ENCODE measurements around the gene NFE2L1. TPM values are rescaled to one million over a fixed set of nuclear protein-coding genes. Genes with fewer than 3 reads are reported as not detected.
"Not testable (repeated sequence)": the region's sequence is repeated elsewhere in the genome, so short reads cannot be mapped to it uniquely, and the experiment has no call there.

Gene NFE2L1
- total and polyA plus RNA-seq, 8 donors = 27.4 to 74.0 (median 44.5) TPM

GRCh38 chr17:48074322-48075081 lies 26.3 kb downstream of the NFE2L1 start:
- 62 to 68% methylated on average over 7 of the region's 7 CpGs for WGBS, 2 donors
- peak in 5 of 6 donors; percentile 65 to 80 (median 70) for DNase-seq
- FAIRE-seq = no peak
- peak; percentile 49 to 72 (median 60) for TF ChIP-seq CTCF (IDR thresholded peaks at IDR 0.05)
- H3K4me1 ChIP-seq = peaks cover 0 to 5% (median 0%) of the 10 kb centered on the region in 3 donors
- no peak overlapping the region for H3K27ac ChIP-seq
- intact Hi-C loops (cut with DNase I) = loop anchor here in 2 of 3 donors (5.0 to 10.0 kb wide), 2 partner anchors 47 to 60 kb away; no protein-coding TSS in a partner anchor
- no peak overlapping the region for H3K4me3 ChIP-seq
- H3K9me3 ChIP-seq = no peaks in the 10 kb centered on the region
- H3K36me3 ChIP-seq = peaks cover 0 to 6% (median 3%) of the 10 kb centered on the region in 3 donors
- no peaks in the 10 kb centered on the region for H3K27me3 ChIP-seq
- ATAC-seq = peak; percentile 81 to 98 (median 94)

- ATAC-seq = not testable (repeated sequence)
Observed at GRCh38 chr17:48077152-48077551, 29.0 kb downstream of the NFE2L1 start.

GRCh38 chr17:48081858-48082257 lies 33.7 kb downstream of the NFE2L1 start:
- no peak for FAIRE-seq

More at GRCh38 chr17:48077152-48077551, 29.0 kb downstream of the NFE2L1 start:
- not testable (repeated sequence) for H3K4me3 ChIP-seq, H3K36me3 ChIP-seq, H3K27me3 ChIP-seq, H3K4me1 ChIP-seq, H3K27ac ChIP-seq, DNase-seq, FAIRE-seq, H3K9me3 ChIP-seq
- 87 to 96% methylated on average over 9 to 10 of the region's 10 CpGs for WGBS, 2 donors
- intact Hi-C loops (cut with DNase I) = loop anchor here in 2 of 3 donors (5.0 to 10.0 kb wide), 2 partner anchors 50 to 58 kb away; no protein-coding TSS in a partner anchor

GRCh38 chr17:48084932-48085331 lies 36.8 kb downstream of the NFE2L1 start:
- ATAC-seq = no peak
- WGBS, 2 donors = 38 to 45% methylated on average over 2 of the region's 2 CpGs
- FAIRE-seq = no peak
- H3K27ac ChIP-seq = no peak overlapping the region
- no peak for TF ChIP-seq CTCF (IDR thresholded peaks at IDR 0.05)
- no peaks in the 10 kb centered on the region for H3K36me3 ChIP-seq
- peaks cover 0 to 8% (median 7%) of the 10 kb centered on the region in 3 donors for H3K4me1 ChIP-seq
- DNase-seq = no peak
- intact Hi-C loops (cut with DNase I) = loop anchor here in 1 of 3 donors (5.0 kb wide), 1 partner anchor 47 kb away; no protein-coding TSS in a partner anchor
- no peaks in the 10 kb centered on the region for H3K9me3 ChIP-seq
- H3K4me3 ChIP-seq = no peak overlapping the region
- H3K27me3 ChIP-seq = no peaks in the 10 kb centered on the region

More at GRCh38 chr17:48081858-48082257, 33.7 kb downstream of the NFE2L1 start:
- H3K36me3 ChIP-seq = no peaks in the 10 kb centered on the region
- H3K4me1 ChIP-seq = peaks cover 0 to 8% (median 7%) of the 10 kb centered on the region in 3 donors
- intact Hi-C loops (cut with DNase I) = loop anchor here in 1 of 3 donors (5.0 kb wide), 1 partner anchor 50 kb away; no protein-coding TSS in a partner anchor
- WGBS, 2 donors = 75 to 76% methylated on average over 5 of the region's 5 CpGs
- no peak overlapping the region for H3K27ac ChIP-seq
- H3K4me3 ChIP-seq = no peak overlapping the region
- no peaks in the 10 kb centered on the region for H3K9me3 ChIP-seq
- no peaks in the 10 kb centered on the region for H3K27me3 ChIP-seq
- ATAC-seq = no peak
- DNase-seq = no peak
- no peak for TF ChIP-seq CTCF (IDR thresholded peaks at IDR 0.05)

- Histone ChIP-seq H3K9me3 (no peaks in the 10 kb centered on the region), H3K4me1 (no peaks in the 10 kb centered on the region), H3K27me3 (no peaks in the 10 kb centered on the region), H3K4me3 (no peak overlapping the region), H3K36me3 (no peaks in the 10 kb centered on the region), H3K27ac (no peak overlapping the region)
- TF ChIP-seq CTCF (IDR thresholded peaks at IDR 0.05) = no peak
- FAIRE-seq (no peak), DNase-seq (no peak), ATAC-seq (no peak)
- 89 to 91% methylated on average over 11 of the region's 11 CpGs for WGBS, 2 donors
- intact Hi-C loops (cut with DNase I) = no loop called here
Observed at GRCh38 chr17:48093341-48094045, 45.3 kb downstream of the NFE2L1 start.
